SHP77 (cell line): ENCODE results near the gene DHRS12.

ENCODE experiments used
- DNase-seq, 2 experiments: peaks; one replicate each; lab custom pipeline; 2025; lab: John Stamatoyannopoulos, UW

Gene DHRS12

DNA sequence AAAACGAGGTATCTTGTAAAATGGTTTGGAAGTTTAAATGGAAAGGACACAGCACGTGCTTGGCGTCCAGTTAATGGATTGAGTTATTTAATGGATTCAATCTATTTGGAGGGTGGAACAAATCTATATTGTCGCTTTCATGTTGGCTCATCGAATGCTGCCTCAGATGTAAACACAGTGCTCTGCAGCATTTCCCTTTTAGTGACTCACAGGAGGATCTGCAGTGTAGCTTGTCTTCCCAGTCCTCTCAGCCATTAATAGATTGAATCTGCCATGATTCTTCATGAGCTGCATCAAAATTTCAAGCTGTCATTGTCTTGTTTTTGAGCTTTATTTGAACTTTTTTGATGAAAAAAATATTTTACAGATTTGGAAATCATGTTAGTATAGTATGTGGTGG, 44.7 kb downstream of the DHRS12 start:
- no peak for DNase-seq

- no peak for DNase-seq
Observed at GRCh38 chr13:51758691-51759090, 45.3 kb downstream of the DHRS12 start.

DNA sequence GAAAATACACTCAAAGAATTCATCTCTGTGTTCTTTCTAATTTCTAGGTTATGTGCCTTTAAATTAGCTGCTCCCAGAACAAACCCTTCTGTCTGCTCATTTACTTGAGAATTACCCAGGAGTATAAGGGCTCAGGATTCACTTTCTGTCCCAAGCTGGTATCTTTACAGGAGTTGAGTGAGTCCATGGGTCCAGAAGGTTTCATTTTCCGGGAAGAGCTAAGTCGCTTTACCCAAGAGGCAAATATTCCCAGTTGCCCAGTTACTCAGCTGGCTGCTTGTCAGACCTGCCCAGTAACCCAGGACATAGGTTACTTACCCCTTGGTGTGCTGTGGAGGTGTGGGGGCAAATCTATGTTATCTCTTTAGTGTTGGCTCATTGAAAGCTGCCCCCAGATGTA, 47.3 kb downstream of the DHRS12 start:
- no peak for DNase-seq

GRCh38 chr13:51747438-51748434, 56.2 kb downstream of the DHRS12 start:
- DNase-seq: no peak

- DNase-seq: no peak
Observed at GRCh38 chr13:51746802-51747201, 57.2 kb downstream of the DHRS12 start.

DNA sequence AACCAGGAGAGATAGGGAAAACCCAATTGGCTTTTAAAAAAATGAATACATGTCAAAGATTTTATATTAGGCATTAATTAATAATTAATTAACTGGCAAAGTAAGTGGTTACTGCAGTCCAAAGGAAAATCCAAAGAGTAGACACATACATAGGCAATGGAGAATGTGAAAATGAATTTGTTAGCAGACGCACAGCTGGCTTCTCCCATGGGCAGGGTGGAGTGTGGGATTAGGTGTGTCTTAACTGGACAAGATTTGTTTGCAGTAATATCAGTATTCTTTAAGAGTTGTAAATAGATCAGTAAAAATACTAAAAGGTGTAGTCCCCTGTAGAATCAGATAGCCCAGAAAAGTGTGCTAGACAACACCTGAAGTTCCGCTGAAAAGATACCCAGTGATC, 58.7 kb downstream of the DHRS12 start:
- no peak for DNase-seq

GRCh38 chr13:51742611-51743010, 61.4 kb downstream of the DHRS12 start:
- DNase-seq: no peak

DNA sequence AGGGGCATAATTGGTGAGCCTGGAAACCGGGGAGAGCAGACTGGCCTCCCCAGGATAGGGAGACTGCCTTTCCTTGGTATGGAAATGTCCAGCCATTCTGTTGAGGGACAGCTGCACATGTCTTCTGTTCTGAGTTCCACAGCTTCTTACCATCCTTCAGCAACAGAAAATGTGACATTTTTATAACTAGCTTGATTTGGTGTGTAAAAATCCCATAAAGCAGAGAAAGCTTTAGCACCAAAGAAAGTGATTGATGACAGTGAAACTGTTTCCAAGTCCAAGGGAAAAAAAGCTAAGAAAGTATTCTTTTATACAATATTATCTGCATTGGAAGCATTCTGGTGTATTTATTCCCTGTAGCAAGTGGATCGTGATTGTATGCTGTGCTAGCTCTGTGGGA, 61.9 kb downstream of the DHRS12 start:
- no peak for DNase-seq

- DNase-seq: no peak
Observed at GRCh38 chr13:51740698-51741097, 63.3 kb downstream of the DHRS12 start.

- DNase-seq: no peak
Observed at GRCh38 chr13:51739027-51739764, 64.8 kb downstream of the DHRS12 start.

DNA sequence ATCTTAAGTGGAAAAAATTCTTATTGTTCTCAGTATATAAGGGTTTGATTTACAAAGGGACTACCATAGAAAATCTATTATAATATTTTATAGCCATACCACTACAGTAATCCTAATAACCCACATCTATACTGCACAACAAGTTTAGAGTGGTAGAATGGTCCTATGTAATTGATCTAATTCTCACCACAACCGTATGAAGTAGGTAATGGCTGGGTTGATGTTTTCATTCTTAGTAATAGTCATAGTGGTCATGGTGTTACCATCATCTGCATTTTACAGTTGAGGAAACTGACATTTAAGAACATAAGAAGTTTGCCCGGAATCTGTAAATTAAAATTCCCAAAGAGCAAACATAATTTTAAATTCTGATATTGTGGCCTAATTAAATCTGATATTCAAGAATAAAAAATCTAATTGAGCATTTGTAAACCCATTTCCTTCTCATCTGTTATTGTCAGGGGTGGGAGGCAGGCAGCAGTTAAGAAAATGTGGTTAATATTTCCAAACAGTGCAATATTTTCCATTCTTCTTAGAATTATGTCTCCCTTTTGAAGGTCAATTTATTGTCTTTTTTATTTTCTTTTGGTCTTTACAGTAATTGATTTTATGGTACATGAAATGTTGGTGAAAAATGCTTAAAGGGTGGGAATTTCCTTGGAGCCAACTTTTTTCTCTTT, 65.6 kb downstream of the DHRS12 start:
- no peak for DNase-seq

GRCh38 chr13:51737609-51738008, 66.4 kb downstream of the DHRS12 start:
- no peak for DNase-seq

GRCh38 chr13:51734786-51735185, 69.2 kb downstream of the DHRS12 start:
- DNase-seq: no peak

GRCh38 chr13:51733374-51734298, 70.3 kb downstream of the DHRS12 start:
- DNase-seq: no peak

GRCh38 chr13:51731759-51732158, 72.2 kb downstream of the DHRS12 start:
- no peak for DNase-seq

GRCh38 chr13:51730927-51731326, 73.0 kb downstream of the DHRS12 start:
- no peak for DNase-seq

GRCh38 chr13:51729866-51730553, 74.0 kb downstream of the DHRS12 start:
- no peak for DNase-seq

DNA sequence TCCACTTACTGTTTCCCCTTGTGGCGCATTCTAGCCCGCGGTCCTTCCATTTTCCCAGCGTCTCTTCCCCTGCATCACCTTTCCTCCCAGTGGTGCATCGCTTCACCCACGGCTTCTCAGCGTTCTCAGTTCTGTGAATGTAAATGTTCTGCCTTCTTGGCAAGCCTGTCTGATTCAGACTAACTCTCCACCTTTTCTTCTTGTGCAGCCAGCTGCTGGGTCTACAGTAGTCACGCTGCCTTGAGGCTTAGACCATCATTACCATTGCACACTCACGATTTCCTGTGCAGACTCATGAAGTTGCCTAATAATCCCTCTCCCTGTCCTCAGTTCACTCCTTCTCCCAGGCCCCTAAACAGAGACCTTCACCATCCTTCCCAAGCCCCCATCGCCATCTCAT, 75.0 kb downstream of the DHRS12 start:
- no peak for DNase-seq

- DNase-seq: no peak
Observed at GRCh38 chr13:51728275-51728673, 75.7 kb downstream of the DHRS12 start.

DNA sequence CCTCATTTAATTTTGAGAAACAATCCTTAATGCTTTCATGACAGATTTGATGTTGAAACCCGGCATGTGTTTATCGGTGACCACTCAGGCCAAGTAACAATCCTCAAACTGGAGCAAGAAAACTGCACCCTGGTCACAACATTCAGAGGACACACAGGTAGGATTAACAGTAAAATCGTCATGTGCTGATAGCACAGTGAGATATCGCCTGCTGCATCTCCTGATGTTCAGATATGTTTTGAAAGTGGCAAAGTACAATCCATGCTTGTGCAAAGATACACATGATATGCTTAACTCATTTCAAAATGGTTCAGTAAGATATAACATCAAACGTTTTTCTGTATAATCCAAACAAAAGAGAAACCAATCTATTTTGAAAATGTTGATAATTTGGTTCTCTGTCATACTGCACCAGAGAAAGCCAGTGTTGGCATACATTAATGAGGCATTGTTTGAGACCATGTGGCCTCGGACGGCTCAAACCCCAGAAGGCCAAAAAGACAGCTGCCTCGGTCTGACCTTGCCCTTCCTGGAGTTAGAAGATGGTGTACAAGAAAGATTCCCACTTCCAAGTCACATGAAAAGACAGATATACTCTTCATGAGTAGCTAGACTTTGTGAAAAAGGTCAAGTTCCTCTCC, 76.2 kb downstream of the DHRS12 start:
- no peak for DNase-seq
